ENCODE data around the gene ADPRS.

DNA sequence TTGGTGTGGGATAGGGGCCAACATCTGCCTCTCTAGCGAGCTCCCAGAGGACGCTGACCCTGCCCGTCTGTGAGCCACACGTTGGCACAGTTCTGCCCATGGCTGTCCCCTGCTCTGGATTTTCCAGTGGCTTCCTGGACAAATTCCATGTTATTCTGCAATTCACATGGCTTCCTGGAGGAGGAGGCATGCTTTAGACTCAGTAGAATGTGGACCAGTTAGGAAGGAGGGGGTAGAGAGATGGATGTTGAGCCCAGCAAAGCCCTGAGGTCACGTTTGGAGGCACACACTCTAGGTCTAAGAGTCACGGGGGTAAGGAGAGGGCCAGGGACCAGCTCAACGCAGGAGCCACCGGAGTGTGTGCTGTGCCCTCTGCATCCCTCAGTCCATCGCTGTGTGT is 24.1 kb downstream of the ADPRS start:
- TF ChIP-seq, protein P1, sequence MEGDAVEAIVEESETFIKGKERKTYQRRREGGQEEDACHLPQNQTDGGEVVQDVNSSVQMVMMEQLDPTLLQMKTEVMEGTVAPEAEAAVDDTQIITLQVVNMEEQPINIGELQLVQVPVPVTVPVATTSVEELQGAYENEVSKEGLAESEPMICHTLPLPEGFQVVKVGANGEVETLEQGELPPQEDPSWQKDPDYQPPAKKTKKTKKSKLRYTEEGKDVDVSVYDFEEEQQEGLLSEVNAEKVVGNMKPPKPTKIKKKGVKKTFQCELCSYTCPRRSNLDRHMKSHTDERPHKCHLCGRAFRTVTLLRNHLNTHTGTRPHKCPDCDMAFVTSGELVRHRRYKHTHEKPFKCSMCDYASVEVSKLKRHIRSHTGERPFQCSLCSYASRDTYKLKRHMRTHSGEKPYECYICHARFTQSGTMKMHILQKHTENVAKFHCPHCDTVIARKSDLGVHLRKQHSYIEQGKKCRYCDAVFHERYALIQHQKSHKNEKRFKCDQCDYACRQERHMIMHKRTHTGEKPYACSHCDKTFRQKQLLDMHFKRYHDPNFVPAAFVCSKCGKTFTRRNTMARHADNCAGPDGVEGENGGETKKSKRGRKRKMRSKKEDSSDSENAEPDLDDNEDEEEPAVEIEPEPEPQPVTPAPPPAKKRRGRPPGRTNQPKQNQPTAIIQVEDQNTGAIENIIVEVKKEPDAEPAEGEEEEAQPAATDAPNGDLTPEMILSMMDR (IDR thresholded peaks at IDR 0.05; ENCODE audit: extremely low read depth in 1 of 2, insufficient read depth in 1 of 2, low read depth in 1 of 2, low read length in 2 of 2), result no peak
- TF ChIP-seq POLR2A (IDR thresholded peaks at IDR 0.05; ENCODE audit: low read depth, low read length), result no peak

All from endothelial cell of umbilical vein (primary cell).